CD8-positive, alpha-beta memory T cell (primary cell): Measurements from ENCODE around the gene TSPAN18. TPM values are rescaled to one million over a fixed set of nuclear protein-coding genes. Genes with fewer than 3 reads are reported as not detected.

Experiments used
- CTCF ChIA-PET: fragments of 350-600 bp; sonication (Branson Sonifier 250); formaldehyde crosslinking; loops from one replicate; lab custom pipeline; 2021; ENCODE audit warnings: antibody characterized with exemption; lab: Charles Lee
- POLR2A ChIA-PET: fragments of 350-600 bp; sonication (Branson Sonifier 250); formaldehyde crosslinking; loops from one replicate; lab custom pipeline; 2021; ENCODE audit warnings: antibody characterized with exemption; lab: Charles Lee
- DNase-seq, 5 donors: peaks; one replicate each; pipeline versions ENCODE4 v3.0.0 to v3.0.0-alpha.2; 2020 to 2022; ENCODE audit warnings: mixed read lengths in 1 of 5
- H3K27ac ChIP-seq: one replicate; pipeline ENCODE4 v1.7.0; 2013; ENCODE audit warnings: low read depth, mild to moderate bottlenecking, low read length, moderate library complexity
- H3K27me3 ChIP-seq: 2 replicates; pipeline ENCODE4 v1.7.0; 2013; ENCODE audit warnings: low read length, mild to moderate bottlenecking; ENCODE audit not compliant: insufficient read depth, poor library complexity, severe bottlenecking
- H3K36me3 ChIP-seq: 2 replicates; pipeline ENCODE4 v1.7.0; 2013; ENCODE audit warnings: mild to moderate bottlenecking, low read length, moderate library complexity; ENCODE audit not compliant: insufficient read depth
- H3K4me1 ChIP-seq: 2 replicates; pipeline ENCODE4 v1.7.0; 2013; ENCODE audit warnings: mild to moderate bottlenecking, low read length, moderate library complexity; ENCODE audit not compliant: insufficient read depth
- H3K4me3 ChIP-seq: 2 replicates; pipeline ENCODE4 v1.7.0; 2013; ENCODE audit warnings: mild to moderate bottlenecking, low read length
- H3K9me3 ChIP-seq: 2 replicates; pipeline ENCODE4 v1.7.0; 2013; ENCODE audit warnings: mild to moderate bottlenecking, low read length
- H3K27ac Mint-ChIP-seq, 8 donors: one replicate each; pipeline ENCODE4 v1.8.0; 2020 to 2021; ENCODE audit warnings: mixed read lengths in 8 of 8, mild to moderate bottlenecking in 6 of 8, inconsistent platforms in 3 of 8, moderate library complexity in 3 of 8
- H3K27me3 Mint-ChIP-seq, 2 donors: one replicate each; pipeline ENCODE4 v1.8.0; 2020 to 2021; ENCODE audit warnings: mixed read lengths in 2 of 2, mild to moderate bottlenecking in 1 of 2, moderate library complexity in 1 of 2
- H3K36me3 Mint-ChIP-seq, 3 donors: one replicate each; pipeline ENCODE4 v1.8.0; 2020 to 2021; ENCODE audit warnings: mixed read lengths in 3 of 3, inconsistent platforms in 1 of 3, mild to moderate bottlenecking in 1 of 3
- H3K4me1 Mint-ChIP-seq, 3 donors: one replicate each; pipeline ENCODE4 v1.8.0; 2020 to 2021; ENCODE audit warnings: mixed read lengths in 3 of 3, inconsistent platforms in 1 of 3, mild to moderate bottlenecking in 1 of 3
- H3K4me3 Mint-ChIP-seq, 7 donors: one replicate each; pipeline ENCODE4 v1.8.0; 2020 to 2021; ENCODE audit warnings: mixed read lengths in 7 of 7, mild to moderate bottlenecking in 6 of 7, moderate library complexity in 4 of 7, inconsistent platforms in 2 of 7
- H3K9me3 Mint-ChIP-seq, 5 donors: one replicate each; pipeline ENCODE4 v1.8.0; 2020 to 2022; ENCODE audit warnings: mixed read lengths in 5 of 5, mild to moderate bottlenecking in 3 of 5, moderate library complexity in 2 of 5, inconsistent platforms in 1 of 5
- polyA plus RNA-seq: library from polyadenylated mRNA; unstranded; fragments of 300-500 nt; fragmentation: Illumina TruSeq; gene quantifications from one replicate; pipeline ENCODE4 v1.2.3, GENCODE V29; 2021
- total RNA-seq, 2 experiments: library from RNA; stranded (reverse); gene quantifications; one replicate each; pipeline ENCODE4 v1.2.3, GENCODE V29; 2021

TSPAN18 gene
- total and polyA plus RNA-seq, 3 experiments from 2014 or later = 0.60 to 15.1 (median 1.2) TPM

GRCh38 chr11:44742508-44743246 lies 15.9 kb downstream of the TSPAN18 start:
- Mint-ChIP-seq H3K27ac (peak overlapping the region in 1 of 8 donors; percentile 5), H3K36me3 (peaks cover 0 to 6% (median 3%) of the 10 kb centered on the region in 3 donors), H3K9me3 (no peaks in the 10 kb centered on the region), H3K4me1 (peaks cover 12 to 26% (median 18%) of the 10 kb centered on the region in 3 donors), H3K27me3 (peaks cover 0 to 3% of the 10 kb centered on the region in 2 donors), H3K4me3 (no peak overlapping the region)
- no peak overlapping the region for H3K4me3 ChIP-seq
- peaks cover 22% of the 10 kb centered on the region for H3K4me1 ChIP-seq
- H3K36me3 ChIP-seq = no peaks in the 10 kb centered on the region
- H3K27ac ChIP-seq = no peak overlapping the region
- H3K9me3 ChIP-seq = no peaks in the 10 kb centered on the region
- POLR2A ChIA-PET = no interaction called here
- CTCF ChIA-PET = interaction anchor here (0.6 kb wide), 1 partner anchor 1129 kb away, joined by 3 read pairs; no protein-coding TSS in a partner anchor
- DNase-seq = no peak
- no peaks in the 10 kb centered on the region for H3K27me3 ChIP-seq

- H3K4me1 Mint-ChIP-seq = peaks cover 15 to 27% (median 20%) of the 10 kb centered on the region in 3 donors
These were observed 16.6 kb downstream of the TSPAN18 start for GRCh38 chr11:44743326-44743725.

GRCh38 chr11:44743959-44744557 lies 17.3 kb downstream of the TSPAN18 start:
- Mint-ChIP-seq H3K4me1 (peaks cover 15 to 27% (median 22%) of the 10 kb centered on the region in 3 donors), H3K4me3 (no peak overlapping the region), H3K36me3 (peaks cover 0 to 2% (median 0%) of the 10 kb centered on the region in 3 donors), H3K9me3 (no peaks in the 10 kb centered on the region), H3K27me3 (peaks cover 0 to 3% of the 10 kb centered on the region in 2 donors), H3K27ac (peak overlapping the region in 2 of 8 donors; percentile 9 to 58)
- ChIA-PET POLR2A (no interaction called here), CTCF (interaction anchor here (1.0 kb wide), 1 partner anchor 13 kb away, joined by 3 read pairs; no protein-coding TSS in a partner anchor)
- Histone ChIP-seq H3K9me3 (no peaks in the 10 kb centered on the region), H3K4me3 (no peak overlapping the region), H3K27me3 (no peaks in the 10 kb centered on the region), H3K4me1 (peaks cover 34% of the 10 kb centered on the region), H3K27ac (no peak overlapping the region), H3K36me3 (no peaks in the 10 kb centered on the region)
- DNase-seq = no peak

More at GRCh38 chr11:44743326-44743725, 16.6 kb downstream of the TSPAN18 start:
- Mint-ChIP-seq H3K27me3 (peaks cover 0 to 3% of the 10 kb centered on the region in 2 donors), H3K9me3 (no peaks in the 10 kb centered on the region), H3K4me3 (no peak overlapping the region), H3K27ac (no peak overlapping the region), H3K36me3 (peaks cover 0 to 4% (median 3%) of the 10 kb centered on the region in 3 donors)
- no peaks in the 10 kb centered on the region for H3K27me3 ChIP-seq
- no peak overlapping the region for H3K4me3 ChIP-seq
- peaks cover 26% of the 10 kb centered on the region for H3K4me1 ChIP-seq
- ChIA-PET POLR2A (no interaction called here), CTCF (no interaction called here)
- no peak for DNase-seq
- H3K36me3 ChIP-seq = no peaks in the 10 kb centered on the region
- H3K27ac ChIP-seq = no peak overlapping the region
- no peaks in the 10 kb centered on the region for H3K9me3 ChIP-seq

- CTCF ChIA-PET = interaction anchor here (1.2 to 1.3 kb wide), 3 partner anchors 20 to 224 kb away, joined by 3 read pairs; no protein-coding TSS in a partner anchor
- Mint-ChIP-seq H3K36me3 (peaks cover 0 to 2% (median 1%) of the 10 kb centered on the region in 3 donors), H3K9me3 (no peaks in the 10 kb centered on the region), H3K4me1 (peaks cover 18 to 27% (median 22%) of the 10 kb centered on the region in 3 donors), H3K27me3 (peaks cover 0 to 1% of the 10 kb centered on the region in 2 donors), H3K27ac (peak overlapping the region in 7 of 8 donors; percentile 22 to 66 (median 48)), H3K4me3 (peak overlapping the region in 1 of 7 donors; percentile 28)
- POLR2A ChIA-PET = no interaction called here
- Histone ChIP-seq H3K4me3 (no peak overlapping the region), H3K9me3 (no peaks in the 10 kb centered on the region), H3K27ac (no peak overlapping the region), H3K4me1 (peaks cover 35% of the 10 kb centered on the region), H3K36me3 (no peaks in the 10 kb centered on the region), H3K27me3 (no peaks in the 10 kb centered on the region)
- no peak for DNase-seq
These were observed 20.1 kb downstream of the TSPAN18 start for GRCh38 chr11:44746894-44747293.

- DNase-seq = peak in 1 of 5 donors; percentile 5
- H3K4me1 Mint-ChIP-seq = peaks cover 18 to 27% (median 22%) of the 10 kb centered on the region in 3 donors
- H3K27me3 ChIP-seq = no peaks in the 10 kb centered on the region
- H3K4me1 ChIP-seq = peaks cover 35% of the 10 kb centered on the region
- H3K36me3 Mint-ChIP-seq = peaks cover 0 to 2% (median 1%) of the 10 kb centered on the region in 3 donors
- peak overlapping the region in 4 of 7 donors; percentile 5 to 28 (median 8) for H3K4me3 Mint-ChIP-seq
- ChIA-PET CTCF (interaction anchor here (1.2 to 1.3 kb wide), 3 partner anchors 20 to 224 kb away, joined by 3 read pairs; no protein-coding TSS in a partner anchor), POLR2A (no interaction called here)
- peak overlapping the region; percentile 22 to 66 (median 44) for H3K27ac Mint-ChIP-seq
- H3K27ac ChIP-seq = no peak overlapping the region
- H3K9me3 Mint-ChIP-seq = no peaks in the 10 kb centered on the region
- H3K4me3 ChIP-seq = no peak overlapping the region
- peaks cover 0 to 1% of the 10 kb centered on the region in 2 donors for H3K27me3 Mint-ChIP-seq
- no peaks in the 10 kb centered on the region for H3K36me3 ChIP-seq
- no peaks in the 10 kb centered on the region for H3K9me3 ChIP-seq
These were observed 20.6 kb downstream of the TSPAN18 start for GRCh38 chr11:44747316-44747715.

GRCh38 chr11:44747836-44748235 lies 21.1 kb downstream of the TSPAN18 start:
- peaks cover 35% of the 10 kb centered on the region for H3K4me1 ChIP-seq
- Mint-ChIP-seq H3K27ac (peak overlapping the region; percentile 0 to 66 (median 28)), H3K27me3 (peaks cover 1 to 2% of the 10 kb centered on the region in 2 donors), H3K9me3 (no peaks in the 10 kb centered on the region), H3K4me3 (peak overlapping the region in 3 of 7 donors; percentile 5 to 28 (median 7)), H3K36me3 (peaks cover 0 to 2% (median 2%) of the 10 kb centered on the region in 3 donors), H3K4me1 (peaks cover 18 to 27% (median 22%) of the 10 kb centered on the region in 3 donors)
- H3K9me3 ChIP-seq = no peaks in the 10 kb centered on the region
- ChIA-PET POLR2A (no interaction called here), CTCF (no interaction called here)
- H3K27me3 ChIP-seq = no peaks in the 10 kb centered on the region
- no peaks in the 10 kb centered on the region for H3K36me3 ChIP-seq
- H3K4me3 ChIP-seq = no peak overlapping the region
- no peak for DNase-seq
- H3K27ac ChIP-seq = no peak overlapping the region

GRCh38 chr11:44748606-44749005 lies 21.8 kb downstream of the TSPAN18 start:
- ChIA-PET POLR2A (no interaction called here), CTCF (no interaction called here)
- Histone ChIP-seq H3K36me3 (no peaks in the 10 kb centered on the region), H3K27me3 (no peaks in the 10 kb centered on the region), H3K27ac (no peak overlapping the region), H3K4me3 (no peak overlapping the region), H3K9me3 (no peaks in the 10 kb centered on the region), H3K4me1 (peaks cover 35% of the 10 kb centered on the region)
- Mint-ChIP-seq H3K4me1 (peaks cover 18 to 27% (median 22%) of the 10 kb centered on the region in 3 donors), H3K27me3 (peaks cover 0 to 3% of the 10 kb centered on the region in 2 donors), H3K9me3 (no peaks in the 10 kb centered on the region), H3K4me3 (no peak overlapping the region), H3K27ac (no peak overlapping the region), H3K36me3 (peaks cover 2 to 4% (median 4%) of the 10 kb centered on the region in 3 donors)
- no peak for DNase-seq
